HepG2 (cell line): ENCODE measurements around the gene POLR2H. TPM values are rescaled to one million over a fixed set of nuclear protein-coding genes. Genes with fewer than 3 reads are reported as not detected.

ENCODE experiments used
- ELF1 ChIP-seq: sonication (generic); formaldehyde crosslinking; IDR thresholded peaks from 2 replicates; pipeline ENCODE4 v1.4.0; 2020; ENCODE audit warnings: missing genetic modification reagents
- FIP1L1 ChIP-seq: fragments of 200-400 bp; formaldehyde crosslinking; IDR thresholded peaks from 2 replicates; pipeline ENCODE4 v1.6.1; 2018; ENCODE audit warnings: low read depth, mild to moderate bottlenecking, low read length, moderate library complexity, borderline replicate concordance; ENCODE audit not compliant: insufficient read depth
- FOXC1 ChIP-seq: sonication (generic); formaldehyde crosslinking; IDR thresholded peaks from 2 replicates; pipeline ENCODE4 v1.8.0; 2022; ENCODE audit warnings: mild to moderate bottlenecking, missing genetic modification reagents, borderline replicate concordance
- FOXK1 ChIP-seq: sonication (generic); formaldehyde crosslinking; IDR thresholded peaks from 2 replicates; pipeline ENCODE4 v1.4.0; 2020; ENCODE audit warnings: low read depth, missing genetic modification reagents, borderline replicate concordance
- GABPA ChIP-seq, 2 experiments: IDR thresholded peaks; 2 replicates each; pipeline ENCODE4 v1.6.1; 2011 to 2016; ENCODE audit warnings: low read depth in 2 of 2, low read length in 1 of 2, missing biosample characterization in 1 of 2, missing genetic modification characterization in 1 of 2
- HNRNPLL ChIP-seq: fragments of 200-400 bp; formaldehyde crosslinking; IDR thresholded peaks from 2 replicates; pipeline ENCODE4 v1.6.1; 2017; ENCODE audit warnings: mild to moderate bottlenecking, low read depth, low read length; ENCODE audit not compliant: poor library complexity, severe bottlenecking
- POLR2A ChIP-seq, 2 experiments: IDR thresholded peaks; 2 replicates each; pipeline ENCODE4 v1.6.1; 2011; ENCODE audit warnings: low read depth in 2 of 2, low read length in 2 of 2, mild to moderate bottlenecking in 1 of 2, moderate library complexity in 1 of 2; ENCODE audit not compliant: insufficient read depth in 1 of 2
- POLR2G ChIP-seq: fragments of 200-400 bp; formaldehyde crosslinking; IDR thresholded peaks from 2 replicates; pipeline ENCODE4 v1.6.1; 2018; ENCODE audit warnings: mild to moderate bottlenecking, low read depth, low read length, moderate library complexity
- RBFOX2 ChIP-seq: fragments of 200-400 bp; formaldehyde crosslinking; IDR thresholded peaks from 2 replicates; pipeline ENCODE4 v1.6.1; 2017; ENCODE audit warnings: low read depth, mild to moderate bottlenecking, low read length
- SIN3A ChIP-seq: IDR thresholded peaks from 2 replicates; pipeline ENCODE4 v1.6.1; 2011; ENCODE audit warnings: low read depth, mild to moderate bottlenecking, control low read depth, low read length, borderline replicate concordance
- ZNF558 ChIP-seq: sonication (generic); formaldehyde crosslinking; IDR thresholded peaks from 2 replicates; pipeline ENCODE4 v1.9.0; 2022; ENCODE audit warnings: mild to moderate bottlenecking, missing genetic modification reagents, borderline replicate concordance
- ZNF850 ChIP-seq: sonication (generic); formaldehyde crosslinking; conservative IDR thresholded peaks from 2 replicates; pipeline ENCODE4 v1.9.0; 2021; ENCODE audit warnings: mild to moderate bottlenecking, missing genetic modification reagents
- polyA plus RNA-seq, 8 experiments: library from polyadenylated mRNA; depleted of rRNA in 3 of 8; stranded (reverse) in 7 of 8; unstranded in 1 of 8; fragments of >200 nt; fragmentation: Illumina TruSeq in 4 of 8; extraction: Trizol in 4 of 8; gene quantifications; 2 replicates each; pipeline versions ENCODE4 v1.2.1 to v1.2.3, GENCODE V29; 2011 to 2016; ENCODE audit warnings: low read depth in 4 of 8, missing spikeins in 1 of 8, mixed read lengths in 1 of 8; ENCODE audit not compliant: insufficient read depth in 1 of 8
- total RNA-seq, 5 experiments: library from RNA; depleted of rRNA; stranded (reverse); fragments of >200 nt; fragmentation: Illumina TruSeq; extraction: Trizol; gene quantifications; 2 replicates each; pipeline ENCODE4 v1.2.3, GENCODE V29; 2016; ENCODE audit warnings: low read depth in 1 of 5
- TF ChIP-seq, protein P1 (sequence below), 2 experiments: sonication (generic) in 1 of 2; formaldehyde crosslinking in 1 of 2; IDR thresholded peaks; 2 replicates each; pipeline versions ENCODE4 v1.6.1 to v1.9.0; 2014 to 2022; ENCODE audit warnings: antibody characterized with exemption in 1 of 2, borderline replicate concordance in 1 of 2, inconsistent platforms in 1 of 2, low read depth in 1 of 2, missing genetic modification reagents in 1 of 2
- TF ChIP-seq, protein P2 (sequence below): sonication (generic); formaldehyde crosslinking; conservative IDR thresholded peaks from 2 replicates; pipeline ENCODE4 v1.4.0; 2020; ENCODE audit warnings: missing genetic modification reagents
- TF ChIP-seq, protein P3 (sequence below), 2 experiments: fragments of 450-650 bp in 1 of 2; sonication (generic) in 1 of 2; formaldehyde crosslinking; IDR thresholded peaks; 2 replicates each; pipeline versions ENCODE4 v1.5.0 to v1.8.0; 2020 to 2022; ENCODE audit warnings: mild to moderate bottlenecking in 1 of 2, missing genetic modification reagents in 1 of 2
- TF ChIP-seq, protein P4 (sequence below), 2 experiments: IDR thresholded peaks; 2 replicates each; pipeline ENCODE4 v1.6.1; 2011 to 2012; ENCODE audit warnings: low read length in 2 of 2, borderline replicate concordance in 1 of 2, low read depth in 1 of 2, mild to moderate bottlenecking in 1 of 2, moderate library complexity in 1 of 2

The POLR2H gene
- total and polyA plus RNA-seq, 2 of the 13 experiments (the other 11 are each of a cell fraction or from before 2014, with no cell fraction given), result 118 to 194 TPM

DNA sequence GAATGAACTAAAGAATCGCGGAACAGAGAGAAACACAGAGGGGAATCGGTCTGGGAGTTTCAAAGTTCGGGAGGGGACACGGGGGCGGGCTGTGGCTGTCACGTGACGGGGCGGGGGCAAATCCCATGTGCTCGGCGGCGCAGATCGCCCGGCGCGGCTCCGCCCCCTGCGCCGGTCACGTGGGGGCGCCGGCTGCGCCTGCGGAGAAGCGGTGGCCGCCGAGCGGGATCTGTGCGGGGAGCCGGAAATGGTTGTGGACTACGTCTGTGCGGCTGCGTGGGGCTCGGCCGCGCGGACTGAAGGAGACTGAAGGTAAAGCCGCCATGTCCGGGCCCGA lies 47.2 kb upstream of the POLR2H start, which contains the start of gene EIF4G1 (continued):
- TF ChIP-seq, protein P1, sequence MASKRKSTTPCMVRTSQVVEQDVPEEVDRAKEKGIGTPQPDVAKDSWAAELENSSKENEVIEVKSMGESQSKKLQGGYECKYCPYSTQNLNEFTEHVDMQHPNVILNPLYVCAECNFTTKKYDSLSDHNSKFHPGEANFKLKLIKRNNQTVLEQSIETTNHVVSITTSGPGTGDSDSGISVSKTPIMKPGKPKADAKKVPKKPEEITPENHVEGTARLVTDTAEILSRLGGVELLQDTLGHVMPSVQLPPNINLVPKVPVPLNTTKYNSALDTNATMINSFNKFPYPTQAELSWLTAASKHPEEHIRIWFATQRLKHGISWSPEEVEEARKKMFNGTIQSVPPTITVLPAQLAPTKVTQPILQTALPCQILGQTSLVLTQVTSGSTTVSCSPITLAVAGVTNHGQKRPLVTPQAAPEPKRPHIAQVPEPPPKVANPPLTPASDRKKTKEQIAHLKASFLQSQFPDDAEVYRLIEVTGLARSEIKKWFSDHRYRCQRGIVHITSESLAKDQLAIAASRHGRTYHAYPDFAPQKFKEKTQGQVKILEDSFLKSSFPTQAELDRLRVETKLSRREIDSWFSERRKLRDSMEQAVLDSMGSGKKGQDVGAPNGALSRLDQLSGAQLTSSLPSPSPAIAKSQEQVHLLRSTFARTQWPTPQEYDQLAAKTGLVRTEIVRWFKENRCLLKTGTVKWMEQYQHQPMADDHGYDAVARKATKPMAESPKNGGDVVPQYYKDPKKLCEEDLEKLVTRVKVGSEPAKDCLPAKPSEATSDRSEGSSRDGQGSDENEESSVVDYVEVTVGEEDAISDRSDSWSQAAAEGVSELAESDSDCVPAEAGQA (IDR thresholded peaks at IDR 0.05; ENCODE audit: low read depth), result 0 out of 2 replicates have a peak, but pooled peaks have one; percentile 14
- TF ChIP-seq, protein P1 (CRISPR knock-in tag; IDR thresholded peaks at IDR 0.05; ENCODE audit: borderline replicate concordance), result no peak
- peak; percentile 72 to 74 for TF ChIP-seq POLR2A (IDR thresholded peaks at IDR 0.05; ENCODE audit: insufficient read depth in 1 of 2, low read depth in 2 of 2, low read length in 2 of 2)
- TF ChIP-seq, protein P2, sequence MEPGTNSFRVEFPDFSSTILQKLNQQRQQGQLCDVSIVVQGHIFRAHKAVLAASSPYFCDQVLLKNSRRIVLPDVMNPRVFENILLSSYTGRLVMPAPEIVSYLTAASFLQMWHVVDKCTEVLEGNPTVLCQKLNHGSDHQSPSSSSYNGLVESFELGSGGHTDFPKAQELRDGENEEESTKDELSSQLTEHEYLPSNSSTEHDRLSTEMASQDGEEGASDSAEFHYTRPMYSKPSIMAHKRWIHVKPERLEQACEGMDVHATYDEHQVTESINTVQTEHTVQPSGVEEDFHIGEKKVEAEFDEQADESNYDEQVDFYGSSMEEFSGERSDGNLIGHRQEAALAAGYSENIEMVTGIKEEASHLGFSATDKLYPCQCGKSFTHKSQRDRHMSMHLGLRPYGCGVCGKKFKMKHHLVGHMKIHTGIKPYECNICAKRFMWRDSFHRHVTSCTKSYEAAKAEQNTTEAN (CRISPR knock-in tag), result peak; percentile 13; the same call in 1 of the 2 replicates
- 0 out of 2 replicates have a peak, but pooled peaks have one; percentile 7 for TF ChIP-seq FOXC1 (CRISPR knock-in tag)
- TF ChIP-seq FIP1L1, result no peak
- peak; percentile 54; the same call in 1 of the 2 replicates for TF ChIP-seq SIN3A
- TF ChIP-seq GABPA (IDR thresholded peaks at IDR 0.05; ENCODE audit: low read depth, low read length), result peak; percentile 39
- TF ChIP-seq GABPA (CRISPR knock-in tag; IDR thresholded peaks at IDR 0.05; ENCODE audit: low read depth), result peak; percentile 72
- TF ChIP-seq, protein P3, sequence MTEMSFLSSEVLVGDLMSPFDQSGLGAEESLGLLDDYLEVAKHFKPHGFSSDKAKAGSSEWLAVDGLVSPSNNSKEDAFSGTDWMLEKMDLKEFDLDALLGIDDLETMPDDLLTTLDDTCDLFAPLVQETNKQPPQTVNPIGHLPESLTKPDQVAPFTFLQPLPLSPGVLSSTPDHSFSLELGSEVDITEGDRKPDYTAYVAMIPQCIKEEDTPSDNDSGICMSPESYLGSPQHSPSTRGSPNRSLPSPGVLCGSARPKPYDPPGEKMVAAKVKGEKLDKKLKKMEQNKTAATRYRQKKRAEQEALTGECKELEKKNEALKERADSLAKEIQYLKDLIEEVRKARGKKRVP (CRISPR knock-in tag; IDR thresholded peaks at IDR 0.05), result 0 out of 4 replicates have a peak, but pooled peaks of 1 of the 2 experiments have one; percentile 29
- peak; percentile 59; the same call in 1 of the 2 replicates for TF ChIP-seq ELF1 (CRISPR knock-in tag)
- TF ChIP-seq, protein P4, sequence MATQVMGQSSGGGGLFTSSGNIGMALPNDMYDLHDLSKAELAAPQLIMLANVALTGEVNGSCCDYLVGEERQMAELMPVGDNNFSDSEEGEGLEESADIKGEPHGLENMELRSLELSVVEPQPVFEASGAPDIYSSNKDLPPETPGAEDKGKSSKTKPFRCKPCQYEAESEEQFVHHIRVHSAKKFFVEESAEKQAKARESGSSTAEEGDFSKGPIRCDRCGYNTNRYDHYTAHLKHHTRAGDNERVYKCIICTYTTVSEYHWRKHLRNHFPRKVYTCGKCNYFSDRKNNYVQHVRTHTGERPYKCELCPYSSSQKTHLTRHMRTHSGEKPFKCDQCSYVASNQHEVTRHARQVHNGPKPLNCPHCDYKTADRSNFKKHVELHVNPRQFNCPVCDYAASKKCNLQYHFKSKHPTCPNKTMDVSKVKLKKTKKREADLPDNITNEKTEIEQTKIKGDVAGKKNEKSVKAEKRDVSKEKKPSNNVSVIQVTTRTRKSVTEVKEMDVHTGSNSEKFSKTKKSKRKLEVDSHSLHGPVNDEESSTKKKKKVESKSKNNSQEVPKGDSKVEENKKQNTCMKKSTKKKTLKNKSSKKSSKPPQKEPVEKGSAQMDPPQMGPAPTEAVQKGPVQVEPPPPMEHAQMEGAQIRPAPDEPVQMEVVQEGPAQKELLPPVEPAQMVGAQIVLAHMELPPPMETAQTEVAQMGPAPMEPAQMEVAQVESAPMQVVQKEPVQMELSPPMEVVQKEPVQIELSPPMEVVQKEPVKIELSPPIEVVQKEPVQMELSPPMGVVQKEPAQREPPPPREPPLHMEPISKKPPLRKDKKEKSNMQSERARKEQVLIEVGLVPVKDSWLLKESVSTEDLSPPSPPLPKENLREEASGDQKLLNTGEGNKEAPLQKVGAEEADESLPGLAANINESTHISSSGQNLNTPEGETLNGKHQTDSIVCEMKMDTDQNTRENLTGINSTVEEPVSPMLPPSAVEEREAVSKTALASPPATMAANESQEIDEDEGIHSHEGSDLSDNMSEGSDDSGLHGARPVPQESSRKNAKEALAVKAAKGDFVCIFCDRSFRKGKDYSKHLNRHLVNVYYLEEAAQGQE (IDR thresholded peaks at IDR 0.05; ENCODE audit: borderline replicate concordance in 1 of 2, low read depth in 1 of 2, low read length in 2 of 2), result peak in 1 of 2 experiments; percentile 41; a peak in 1 of 4 replicates
- TF ChIP-seq FOXK1 (CRISPR knock-in tag), result no peak; the same call in 1 of the 2 replicates
- TF ChIP-seq ZNF850 (CRISPR knock-in tag), result 0 out of 2 replicates have a peak, but pooled peaks have one; percentile 8
- TF ChIP-seq ZNF558 (CRISPR knock-in tag), result no peak; the same call in 1 of the 2 replicates
- TF ChIP-seq POLR2G, result peak; percentile 55; the same call in 1 of the 2 replicates
- TF ChIP-seq HNRNPLL, result peak; percentile 70
- TF ChIP-seq RBFOX2, result peak; percentile 37; the same call in 1 of the 2 replicates
